ENCODE measurements around the gene OPA3. TPM values are rescaled to one million over a fixed set of nuclear protein-coding genes. Genes with fewer than 3 reads are reported as not detected.

The OPA3 gene
- total RNA-seq, 2 donors from 2014 or later = 12.9 to 15.4 TPM

DNA sequence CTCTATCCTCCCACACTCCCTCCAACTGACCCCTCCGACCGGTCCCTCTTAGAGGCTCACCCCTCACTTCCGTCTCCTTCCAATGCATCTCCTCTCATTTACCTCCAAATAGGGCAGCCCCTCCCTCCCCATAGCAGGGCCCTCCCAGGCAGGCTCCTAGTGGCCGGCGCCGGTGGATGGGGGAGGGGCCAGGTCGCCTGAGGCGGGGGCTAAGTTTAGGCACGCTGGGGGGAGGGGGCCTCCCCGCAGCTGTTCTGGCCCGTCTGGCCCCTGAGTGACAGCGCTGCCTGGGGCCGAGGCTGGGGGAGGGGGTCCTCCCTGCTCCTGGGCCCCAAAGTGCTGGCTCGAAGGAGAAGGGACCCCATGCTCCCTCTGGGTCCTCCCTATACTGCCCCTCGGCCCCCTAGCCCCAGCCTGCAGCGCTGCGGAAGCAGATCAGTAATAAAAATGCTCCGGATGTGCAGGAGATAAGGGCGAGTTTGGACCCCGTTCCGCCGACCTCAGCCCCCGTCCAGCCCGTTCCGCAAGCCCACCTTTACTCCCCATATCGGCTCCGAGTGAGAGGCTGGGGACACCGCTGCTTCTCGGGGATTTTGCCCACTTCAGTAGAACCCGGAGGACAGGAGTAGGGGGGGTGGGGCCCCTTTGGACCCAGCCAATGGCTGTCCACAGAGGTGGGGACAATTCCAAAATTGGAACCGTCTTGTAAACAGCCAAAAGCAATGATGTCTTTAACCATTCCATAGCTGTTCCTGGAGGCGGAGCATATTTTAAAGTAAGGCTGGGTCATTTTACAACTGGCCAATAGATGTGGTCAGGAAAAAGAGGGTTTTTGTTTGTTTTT lies 91.8 kb downstream of the OPA3 start:
- Histone ChIP-seq H3K4me3 (ENCODE audit: low read length) (peak overlapping the region; percentile 82), H3K36me3 (ENCODE audit: control insufficient read depth, insufficient read depth, low read length) (peaks cover 9% of the 10 kb centered on the region), H3K9me3 (ENCODE audit: control insufficient read depth, low read length) (no peaks in the 10 kb centered on the region), H3K27ac (ENCODE audit: low read depth, low read length) (peak overlapping the region; percentile 11), H3K27me3 (ENCODE audit: control insufficient read depth, insufficient read depth, low read length, poor library complexity, severe bottlenecking) (peaks cover 2% of the 10 kb centered on the region), H3K9ac (ENCODE audit: extremely low read depth, low read length, poor library complexity, severe bottlenecking) (no peak overlapping the region), H3K4me1 (ENCODE audit: control insufficient read depth, insufficient read depth, low read length) (no peaks in the 10 kb centered on the region)
- peaks cover 14% of the 10 kb centered on the region for H3K36me3 Mint-ChIP-seq (ENCODE audit: low read depth)
- DNase-seq = peak; percentile 92
- H3K4me1 Mint-ChIP-seq = peaks cover 12% of the 10 kb centered on the region
- H3K27me3 Mint-ChIP-seq (ENCODE audit: insufficient read depth) = peaks cover 19% of the 10 kb centered on the region
- peak overlapping the region; percentile 69 for H3K4me3 Mint-ChIP-seq
- peak overlapping the region; percentile 62 for H3K27ac Mint-ChIP-seq
- TF ChIP-seq, protein P1, sequence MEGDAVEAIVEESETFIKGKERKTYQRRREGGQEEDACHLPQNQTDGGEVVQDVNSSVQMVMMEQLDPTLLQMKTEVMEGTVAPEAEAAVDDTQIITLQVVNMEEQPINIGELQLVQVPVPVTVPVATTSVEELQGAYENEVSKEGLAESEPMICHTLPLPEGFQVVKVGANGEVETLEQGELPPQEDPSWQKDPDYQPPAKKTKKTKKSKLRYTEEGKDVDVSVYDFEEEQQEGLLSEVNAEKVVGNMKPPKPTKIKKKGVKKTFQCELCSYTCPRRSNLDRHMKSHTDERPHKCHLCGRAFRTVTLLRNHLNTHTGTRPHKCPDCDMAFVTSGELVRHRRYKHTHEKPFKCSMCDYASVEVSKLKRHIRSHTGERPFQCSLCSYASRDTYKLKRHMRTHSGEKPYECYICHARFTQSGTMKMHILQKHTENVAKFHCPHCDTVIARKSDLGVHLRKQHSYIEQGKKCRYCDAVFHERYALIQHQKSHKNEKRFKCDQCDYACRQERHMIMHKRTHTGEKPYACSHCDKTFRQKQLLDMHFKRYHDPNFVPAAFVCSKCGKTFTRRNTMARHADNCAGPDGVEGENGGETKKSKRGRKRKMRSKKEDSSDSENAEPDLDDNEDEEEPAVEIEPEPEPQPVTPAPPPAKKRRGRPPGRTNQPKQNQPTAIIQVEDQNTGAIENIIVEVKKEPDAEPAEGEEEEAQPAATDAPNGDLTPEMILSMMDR (conservative IDR thresholded peaks at IDR 0.05) = no peak
- 5 to 15% methylated on average over 11 to 32 of the region's 32 CpGs for WGBS, 2 experiments (ENCODE audit: insufficient coverage in 1 of 2, insufficient read length in 1 of 2)
- H3K9me3 Mint-ChIP-seq = no peaks in the 10 kb centered on the region

DNA sequence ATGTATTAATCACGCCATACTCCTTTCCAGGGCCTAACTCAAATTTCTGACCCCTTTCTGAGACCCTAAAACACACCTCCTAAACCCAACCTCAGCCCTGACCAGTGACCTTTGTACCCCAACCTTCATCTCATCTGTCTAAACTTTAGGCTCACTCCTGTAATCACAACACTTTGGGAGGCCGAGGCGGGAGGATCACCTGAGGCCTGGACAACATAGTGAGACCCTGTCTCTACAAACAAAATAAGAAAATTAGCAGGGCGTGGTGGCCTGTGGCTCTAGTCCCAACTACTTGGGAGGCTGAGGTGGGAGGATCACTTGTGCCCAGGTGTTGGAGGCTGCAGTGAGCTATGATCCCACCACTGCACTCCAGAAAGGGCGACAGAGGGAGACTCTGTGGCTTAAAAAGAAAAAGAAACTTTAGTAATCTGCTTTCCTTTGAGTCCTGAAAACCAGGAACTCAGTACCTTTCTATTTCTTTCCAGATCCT lies 92.4 kb downstream of the OPA3 start:
- no peaks in the 10 kb centered on the region for H3K9me3 ChIP-seq (ENCODE audit: control insufficient read depth, low read length)
- H3K36me3 ChIP-seq (ENCODE audit: control insufficient read depth, insufficient read depth, low read length) = peaks cover 10% of the 10 kb centered on the region
- Mint-ChIP-seq H3K36me3 (ENCODE audit: low read depth) (peaks cover 14% of the 10 kb centered on the region), H3K9me3 (no peaks in the 10 kb centered on the region), H3K4me3 (peak overlapping the region; percentile 69), H3K27ac (peak overlapping the region; percentile 62), H3K4me1 (peaks cover 9% of the 10 kb centered on the region), H3K27me3 (ENCODE audit: insufficient read depth) (peaks cover 12% of the 10 kb centered on the region)
- H3K9ac ChIP-seq (ENCODE audit: extremely low read depth, low read length, poor library complexity, severe bottlenecking) = no peak overlapping the region
- TF ChIP-seq, protein P1 (conservative IDR thresholded peaks at IDR 0.05) = no peak
- 94 to 96% methylated on average over 3 to 5 of the region's 5 CpGs for WGBS, 2 experiments (ENCODE audit: insufficient coverage in 1 of 2, insufficient read length in 1 of 2)
- H3K4me3 ChIP-seq (ENCODE audit: low read length) = peak overlapping the region; percentile 82
- H3K4me1 ChIP-seq (ENCODE audit: control insufficient read depth, insufficient read depth, low read length) = no peaks in the 10 kb centered on the region
- DNase-seq = no peak
- no peak overlapping the region for H3K27ac ChIP-seq (ENCODE audit: low read depth, low read length)
- no peaks in the 10 kb centered on the region for H3K27me3 ChIP-seq (ENCODE audit: control insufficient read depth, insufficient read depth, low read length, poor library complexity, severe bottlenecking)

DNA sequence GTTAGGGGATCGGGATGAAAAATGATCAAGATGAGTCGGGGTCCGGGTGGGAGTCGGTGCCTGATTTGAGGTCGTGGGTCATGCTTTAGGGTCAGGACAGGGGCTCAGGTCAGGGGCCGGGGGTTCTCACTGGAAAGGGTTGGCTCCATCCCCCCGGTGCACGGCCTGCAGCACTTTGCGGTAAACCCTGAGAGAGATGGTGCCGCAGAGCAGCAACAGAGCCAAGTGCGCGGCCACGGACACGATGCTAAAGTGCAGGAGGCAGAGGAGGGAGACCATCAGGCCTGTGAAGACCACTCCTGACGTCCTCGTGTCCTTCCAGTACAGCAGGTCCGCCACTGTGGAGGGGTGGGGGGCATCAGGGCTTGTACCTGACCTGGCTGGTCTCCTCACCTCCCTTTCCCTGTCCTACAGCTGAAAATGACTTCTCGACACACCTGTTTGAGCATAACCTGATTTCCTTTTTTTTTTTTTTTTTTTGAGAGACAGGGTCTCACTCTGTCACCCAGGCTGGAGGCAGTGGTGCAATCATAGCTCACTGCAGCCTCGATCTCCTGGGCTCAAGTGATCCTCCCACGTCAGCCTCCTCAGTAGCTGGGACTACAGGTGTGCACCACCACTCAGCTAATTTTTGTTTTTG lies 95.3 kb downstream of the OPA3 start:
- no peaks in the 10 kb centered on the region for H3K4me1 ChIP-seq (ENCODE audit: control insufficient read depth, insufficient read depth, low read length)
- 95 to 97% methylated on average over 20 of the region's 20 CpGs for WGBS, 2 experiments (ENCODE audit: insufficient coverage in 1 of 2, insufficient read length in 1 of 2)
- H3K27me3 Mint-ChIP-seq (ENCODE audit: insufficient read depth) = no peaks in the 10 kb centered on the region
- H3K9me3 ChIP-seq (ENCODE audit: control insufficient read depth, low read length) = no peaks in the 10 kb centered on the region
- peaks cover 15% of the 10 kb centered on the region for H3K36me3 Mint-ChIP-seq (ENCODE audit: low read depth)
- H3K9ac ChIP-seq (ENCODE audit: extremely low read depth, low read length, poor library complexity, severe bottlenecking) = no peak overlapping the region
- TF ChIP-seq, protein P1 (conservative IDR thresholded peaks at IDR 0.05) = no peak
- H3K4me3 Mint-ChIP-seq = no peak overlapping the region
- DNase-seq = no peak
- no peak overlapping the region for H3K27ac ChIP-seq (ENCODE audit: low read depth, low read length)
- peaks cover 7% of the 10 kb centered on the region for H3K4me1 Mint-ChIP-seq
- no peak overlapping the region for H3K4me3 ChIP-seq (ENCODE audit: low read length)
- no peaks in the 10 kb centered on the region for H3K9me3 Mint-ChIP-seq
- H3K36me3 ChIP-seq (ENCODE audit: control insufficient read depth, insufficient read depth, low read length) = peaks cover 12% of the 10 kb centered on the region
- no peaks in the 10 kb centered on the region for H3K27me3 ChIP-seq (ENCODE audit: control insufficient read depth, insufficient read depth, low read length, poor library complexity, severe bottlenecking)
- H3K27ac Mint-ChIP-seq = no peak overlapping the region

Data from endodermal cell (in vitro differentiated cells).